CD14-positive monocyte (primary cell): ENCODE measurements around the gene KNG1. TPM values are rescaled to one million over a fixed set of nuclear protein-coding genes. Genes with fewer than 3 reads are reported as not detected.
A peak's percentile ranks its signal among the peaks of the same experiment; 100 is the strongest.

Experiments
- DNase-seq, 3 donors: peaks; one replicate each; pipeline ENCODE4 v3.0.0-alpha.2; 2011 to 2022
- H2AFZ ChIP-seq: 2 replicates; pipeline ENCODE4 v1.6.0; 2012; ENCODE audit warnings: mild to moderate bottlenecking, low read depth, low read length, inconsistent platforms; ENCODE audit not compliant: insufficient read depth, poor library complexity, severe bottlenecking
- H3K27ac ChIP-seq, 2 donors: 1 replicate in 1 of 2; 2 replicates in 1 of 2; pipeline ENCODE4 v1.5.1; 2012 to 2013; ENCODE audit warnings: low read length in 2 of 2, control low read depth in 1 of 2, inconsistent platforms in 1 of 2, low read depth in 1 of 2, mild to moderate bottlenecking in 1 of 2
- H3K27me3 ChIP-seq, 2 donors: one replicate each; pipeline versions ENCODE4 v1.6.0 to v1.6.1; 2011 to 2013; ENCODE audit warnings: low read length in 2 of 2; ENCODE audit not compliant: control insufficient read depth in 2 of 2, insufficient read depth in 2 of 2
- H3K36me3 ChIP-seq, 2 donors: replicated peaks in 1 of 2; 1 replicate in 1 of 2; 2 replicates in 1 of 2; pipeline versions ENCODE4 v1.5.1 to v1.6.1; 2012 to 2013; ENCODE audit warnings: low read length in 2 of 2, control low read depth in 1 of 2, inconsistent platforms in 1 of 2, mild to moderate bottlenecking in 1 of 2; ENCODE audit not compliant: insufficient read depth in 2 of 2, control insufficient read depth in 1 of 2
- H3K4me1 ChIP-seq, 2 donors: 1 replicate in 1 of 2; 2 replicates in 1 of 2; pipeline versions ENCODE4 v1.5.1 to v1.6.1; 2012 to 2013; ENCODE audit warnings: low read length in 2 of 2, control low read depth in 1 of 2, inconsistent platforms in 1 of 2, mild to moderate bottlenecking in 1 of 2, moderate library complexity in 1 of 2; ENCODE audit not compliant: insufficient read depth in 2 of 2, control insufficient read depth in 1 of 2
- H3K4me2 ChIP-seq: replicated peaks from 2 replicates; pipeline ENCODE3; 2012; ENCODE audit warnings: low read length, moderate library complexity, mild to moderate bottlenecking; ENCODE audit not compliant: poor library complexity, severe bottlenecking; ENCODE audit errors: extremely low read depth
- H3K4me3 ChIP-seq, 3 experiments: fragments of 200-600 bp in 1 of 3; sonication (generic) in 1 of 3; replicated peaks in 1 of 3; 1 replicate in 2 of 3; 2 replicates in 1 of 3; pipeline ENCODE4 v1.5.1; 2011 to 2013; ENCODE audit warnings: low read length in 3 of 3, mild to moderate bottlenecking in 3 of 3, control low read depth in 2 of 3, low read depth in 2 of 3, inconsistent platforms in 1 of 3, moderate library complexity in 1 of 3
- H3K79me2 ChIP-seq: 2 replicates; pipeline ENCODE4 v1.6.0; 2012; ENCODE audit warnings: mild to moderate bottlenecking, control low read depth, inconsistent platforms, low read length, moderate library complexity; ENCODE audit not compliant: insufficient read depth
- H3K9ac ChIP-seq: 2 replicates; pipeline ENCODE4 v1.6.0; 2017; ENCODE audit warnings: low read length, mild to moderate bottlenecking; ENCODE audit not compliant: insufficient read depth, poor library complexity, severe bottlenecking
- H3K9me3 ChIP-seq, 2 donors: replicated peaks in 1 of 2; 1 replicate in 1 of 2; 2 replicates in 1 of 2; pipeline versions ENCODE4 v1.5.1 to v1.6.1; 2012 to 2013; ENCODE audit warnings: low read length in 2 of 2, control low read depth in 1 of 2; ENCODE audit not compliant: control insufficient read depth in 1 of 2, insufficient read depth in 1 of 2
- H4K20me1 ChIP-seq: 2 replicates; pipeline ENCODE4 v1.6.0; 2012; ENCODE audit warnings: mild to moderate bottlenecking, low read length, control low read depth, moderate library complexity; ENCODE audit not compliant: insufficient read depth
- H3K27ac Mint-ChIP-seq, 7 donors: one replicate each; pipeline ENCODE4 v1.8.0; 2020; ENCODE audit warnings: mild to moderate bottlenecking in 7 of 7, mixed read lengths in 7 of 7, moderate library complexity in 6 of 7, inconsistent platforms in 2 of 7
- H3K27me3 Mint-ChIP-seq, 3 donors: one replicate each; pipeline ENCODE4 v1.8.0; 2021 to 2022; ENCODE audit warnings: low read depth in 3 of 3, mild to moderate bottlenecking in 3 of 3, mixed read lengths in 3 of 3, moderate library complexity in 3 of 3, inconsistent platforms in 1 of 3
- H3K36me3 Mint-ChIP-seq, 2 donors: one replicate each; pipeline ENCODE4 v1.8.0; 2020; ENCODE audit warnings: mixed read lengths in 2 of 2, inconsistent platforms in 1 of 2, mild to moderate bottlenecking in 1 of 2
- H3K4me1 Mint-ChIP-seq: one replicate; pipeline ENCODE4 v1.8.0; 2020; ENCODE audit warnings: mild to moderate bottlenecking, mixed read lengths
- H3K4me3 Mint-ChIP-seq, 2 donors: one replicate each; pipeline ENCODE4 v1.8.0; 2020; ENCODE audit warnings: mild to moderate bottlenecking in 2 of 2, mixed read lengths in 2 of 2, moderate library complexity in 1 of 2
- H3K9me3 Mint-ChIP-seq, 7 donors: one replicate each; pipeline ENCODE4 v1.8.0; 2020 to 2022; ENCODE audit warnings: mixed read lengths in 7 of 7, mild to moderate bottlenecking in 6 of 7, moderate library complexity in 6 of 7, inconsistent platforms in 2 of 7
- CTCF ChIP-seq: fragments of 200-600 bp; IDR thresholded peaks from one replicate; pipeline ENCODE4 v1.8.0; 2022; ENCODE audit warnings: antibody characterized with exemption, mild to moderate bottlenecking
- WGBS: methylation state at CpG from one replicate; pipeline ENCODE4 v1.1.5; 2013; ENCODE audit warnings: missing lambda C conversion rate; ENCODE audit not compliant: insufficient coverage; 5-methylcytosine and 5-hydroxymethylcytosine counted together
- intact Hi-C, 2 donors: fragments of 100-400 bp; cut with micrococcal nuclease; formaldehyde crosslinking; loops; one replicate each; pipeline versions ENCODE4 v1.15.0 to v1.15.1; 2023
- polyA plus RNA-seq, 3 donors: library from polyadenylated mRNA; depleted of rRNA in 1 of 3; unstranded in 2 of 3; stranded (reverse) in 1 of 3; fragments of 300-500 nt in 2 of 3; fragments of >200 nt in 1 of 3; fragmentation: Illumina TruSeq in 2 of 3; gene quantifications; 1 replicate in 2 of 3; 2 replicates in 1 of 3; pipeline ENCODE4 v1.2.3, GENCODE V29; 2012 to 2021

KNG1 gene
- polyA plus RNA-seq, 3 donors, result not detected

- no peak overlapping the region for H3K4me3 ChIP-seq
- no peak overlapping the region for H3K4me3 Mint-ChIP-seq
- H3K9ac ChIP-seq, result no peak overlapping the region
- peak overlapping the region in 2 of 7 donors; percentile 54 to 60 for H3K27ac Mint-ChIP-seq
- peaks cover 20 to 39% of the 10 kb centered on the region in 2 donors for H3K4me1 ChIP-seq
- intact Hi-C loops, result loop anchor here in 1 of 2 donors (10.0 kb wide), 3 partner anchors 212 to 852 kb away; partner anchors contain the start of genes DNAJB11, RPL39L and TRA2B
- peaks cover 0 to 5% (median 0%) of the 10 kb centered on the region in 7 donors for H3K9me3 Mint-ChIP-seq
- no CpG with 5 or more reads among the region's 3 CpGs for WGBS
- TF ChIP-seq CTCF, result no peak
- no peaks in the 10 kb centered on the region for H3K27me3 ChIP-seq
- no peak overlapping the region for H2AFZ ChIP-seq
- DNase-seq, result no peak
- peaks cover 37% of the 10 kb centered on the region for H3K4me1 Mint-ChIP-seq
- H3K27me3 Mint-ChIP-seq, result no peaks in the 10 kb centered on the region
- no peaks in the 10 kb centered on the region for H3K9me3 ChIP-seq
- no peak overlapping the region for H3K27ac ChIP-seq
- H3K79me2 ChIP-seq, result peaks cover 54% of the 10 kb centered on the region
- peaks cover 53 to 63% of the 10 kb centered on the region in 2 donors for H3K36me3 Mint-ChIP-seq
- peaks cover 72% of the 10 kb centered on the region for H4K20me1 ChIP-seq
- no peak overlapping the region for H3K4me2 ChIP-seq
- peaks cover 53 to 63% of the 10 kb centered on the region in 2 donors for H3K36me3 ChIP-seq
These were observed 69.8 kb downstream of the KNG1 start for GRCh38 chr3:186786922-186787321.

GRCh38 chr3:186787642-186788481 is 70.7 kb downstream of the KNG1 start:
- intact Hi-C loops, result loop anchor here in 1 of 2 donors (10.0 kb wide), 3 partner anchors 213 to 853 kb away; partner anchors contain the start of genes DNAJB11, RPL39L and TRA2B
- H4K20me1 ChIP-seq, result peaks cover 72% of the 10 kb centered on the region
- peaks cover 53 to 63% of the 10 kb centered on the region in 2 donors for H3K36me3 ChIP-seq
- Mint-ChIP-seq H3K4me3 (no peak overlapping the region), H3K27ac (peak overlapping the region in 1 of 7 donors; percentile 13), H3K4me1 (peaks cover 33% of the 10 kb centered on the region), H3K9me3 (peaks cover 0 to 5% (median 0%) of the 10 kb centered on the region in 7 donors), H3K36me3 (peaks cover 53 to 63% of the 10 kb centered on the region in 2 donors), H3K27me3 (no peaks in the 10 kb centered on the region)
- H3K79me2 ChIP-seq, result peaks cover 54% of the 10 kb centered on the region
- TF ChIP-seq CTCF, result no peak
- H3K4me1 ChIP-seq, result peaks cover 15 to 32% of the 10 kb centered on the region in 2 donors
- WGBS, result 81% methylated on average over 8 of the region's 15 CpGs
- H3K9me3 ChIP-seq, result no peaks in the 10 kb centered on the region
- no peak overlapping the region for H2AFZ ChIP-seq
- no peak overlapping the region for H3K9ac ChIP-seq
- H3K27ac ChIP-seq, result no peak overlapping the region
- H3K4me3 ChIP-seq, result no peak overlapping the region
- H3K27me3 ChIP-seq, result no peaks in the 10 kb centered on the region
- no peak overlapping the region for H3K4me2 ChIP-seq
- DNase-seq, result no peak
